ENCODE data around the gene LAMTOR4.
"Not testable (repeated sequence)": the region's sequence is repeated elsewhere in the genome, so short reads cannot be mapped to it uniquely, and the experiment has no call there.

The LAMTOR4 gene

GRCh38 chr7:100122568-100122967, 26.1 kb upstream of the LAMTOR4 start:
- DNase-seq (ENCODE audit: low spot score) = no peak

GRCh38 chr7:100124301-100125230, 24.2 kb upstream of the LAMTOR4 start:
- no peak for DNase-seq (ENCODE audit: low spot score)

GRCh38 chr7:100126239-100126930, 22.3 kb upstream of the LAMTOR4 start:
- DNase-seq (ENCODE audit: low spot score) = no peak

- peak; percentile 96 for DNase-seq (ENCODE audit: low spot score)
These were observed 21.5 kb upstream of the LAMTOR4 start, which contains the start of gene MBLAC1 for GRCh38 chr7:100126931-100127865. Gene MBLAC1 (plus strand): TSS chr7:100126967. CDS start chr7:100127396, 429 bp downstream.

- peak; percentile 20 for DNase-seq (ENCODE audit: low spot score)
These were observed 20.7 kb upstream of the LAMTOR4 start for GRCh38 chr7:100127866-100128636.

- DNase-seq (ENCODE audit: low spot score) = no peak
These were observed 20.1 kb upstream of the LAMTOR4 start for GRCh38 chr7:100128637-100128963.

GRCh38 chr7:100130220-100130607, 18.5 kb upstream of the LAMTOR4 start:
- not testable (repeated sequence) for DNase-seq (ENCODE audit: low spot score)

- DNase-seq (ENCODE audit: low spot score) = peak; percentile 77
These were observed 17.9 kb upstream of the LAMTOR4 start for GRCh38 chr7:100130608-100131453.

- no peak for DNase-seq (ENCODE audit: low spot score)
These were observed 16.6 kb upstream of the LAMTOR4 start for GRCh38 chr7:100132126-100132525.

GRCh38 chr7:100132697-100133151, 16.0 kb upstream of the LAMTOR4 start:
- DNase-seq (ENCODE audit: low spot score) = peak; percentile 80

- DNase-seq (ENCODE audit: low spot score) = no peak
These were observed 10.6 kb upstream of the LAMTOR4 start for GRCh38 chr7:100137851-100138760.

- DNase-seq (ENCODE audit: low spot score) = no peak
These were observed 7.2 kb upstream of the LAMTOR4 start for GRCh38 chr7:100141555-100141949.

GRCh38 chr7:100142461-100142860, 6.3 kb upstream of the LAMTOR4 start:
- no peak for DNase-seq (ENCODE audit: low spot score)

GRCh38 chr7:100146350-100146749, 2.4 kb upstream of the LAMTOR4 start:
- DNase-seq (ENCODE audit: low spot score) = not testable (repeated sequence)

- DNase-seq (ENCODE audit: low spot score) = no peak
These were observed 1.4 kb upstream of the LAMTOR4 start for GRCh38 chr7:100147278-100147677.

- no peak for DNase-seq (ENCODE audit: low spot score)
These were observed 526 bp upstream of the LAMTOR4 start for GRCh38 chr7:100148225-100148558.

- DNase-seq (ENCODE audit: low spot score) = no peak
These were observed 3.7 kb downstream of the LAMTOR4 start for GRCh38 chr7:100152404-100152803.

GRCh38 chr7:100152937-100153666, 4.4 kb downstream of the LAMTOR4 start:
- DNase-seq (ENCODE audit: low spot score) = no peak

All from Ammon's horn (tissue), 1 donor.